Sigmoid colon (tissue), 3 donors: ENCODE measurements around the gene LMO4.

Experiments used
- CTCF ChIP-seq, 4 experiments: fragments of 450-650 bp in 3 of 4; fragments of 200-600 bp in 1 of 4; IDR thresholded peaks; one replicate each; pipeline ENCODE4 v1.5.1; 2016 to 2019; ENCODE audit warnings: antibody characterized with exemption in 4 of 4, mild to moderate bottlenecking in 3 of 4, moderate library complexity in 2 of 4
- POLR2A ChIP-seq, 2 donors: fragments of 450-650 bp; IDR thresholded peaks; one replicate each; pipeline ENCODE4 v1.6.1; 2016; ENCODE audit warnings: antibody characterized with exemption in 2 of 2, mild to moderate bottlenecking in 2 of 2, moderate library complexity in 2 of 2

DNA sequence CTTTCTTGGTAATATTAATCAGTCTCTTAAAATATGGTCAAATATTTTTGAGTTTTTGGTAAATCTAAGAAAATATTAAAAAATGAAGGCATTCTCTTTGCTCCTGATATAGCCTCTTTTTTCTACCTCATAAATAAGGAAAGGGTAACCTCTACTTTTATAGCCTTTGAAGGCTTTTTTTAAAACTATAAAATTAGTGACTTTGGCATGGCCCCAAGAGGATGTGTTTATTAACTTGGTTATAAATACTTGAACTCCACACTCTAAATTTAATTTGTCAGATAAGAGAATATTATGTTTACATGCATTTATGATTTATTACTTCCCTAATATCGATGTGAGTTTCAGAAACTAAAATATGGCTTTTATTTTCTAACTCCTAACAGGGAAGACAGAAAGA is 60.3 kb downstream of the LMO4 start:
- TF ChIP-seq POLR2A (IDR thresholded peaks at IDR 0.05) = no peak
- TF ChIP-seq CTCF (IDR thresholded peaks at IDR 0.05) = no peak
